Measurements from ENCODE around the gene LCE1F. TPM values are rescaled to one million over a fixed set of nuclear protein-coding genes. Genes with fewer than 3 reads are reported as not detected.

Gene LCE1F
- total RNA-seq, 5 donors from 2014 or later (not counting 1 experiment from before 2014, with no cell fraction given) = not detected

DNA sequence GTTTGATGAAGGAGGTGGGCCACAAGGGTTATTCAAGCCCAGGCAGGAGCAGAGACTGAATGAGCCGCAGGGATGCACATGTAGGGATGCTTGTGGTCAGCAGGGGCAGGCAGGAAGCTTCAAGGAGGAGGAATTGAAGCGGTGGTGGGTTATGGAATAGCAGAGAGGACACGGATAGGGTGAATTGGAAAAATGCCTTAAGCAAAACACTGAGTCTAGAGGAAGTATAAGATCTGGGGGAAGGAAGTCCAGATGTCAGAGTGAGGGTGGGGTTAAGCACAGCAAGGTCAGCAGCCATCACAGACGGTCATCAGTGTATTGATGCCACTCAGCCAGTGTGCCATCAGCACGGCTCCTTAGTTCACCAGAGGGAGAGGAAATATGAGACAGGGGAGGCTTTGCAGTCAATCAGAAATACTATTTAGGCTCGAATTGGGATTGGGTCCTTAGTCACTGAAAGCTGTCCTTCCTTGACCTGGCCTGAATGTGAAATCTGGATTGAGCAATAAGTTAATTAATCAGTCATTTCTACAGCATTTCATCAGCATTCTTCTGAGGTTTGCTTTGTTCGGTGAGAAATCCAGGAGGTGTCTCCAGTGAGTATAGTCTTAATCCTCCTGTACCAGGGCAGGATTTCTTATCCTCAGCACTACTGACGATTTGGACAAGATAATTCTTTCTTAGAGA, 6.0 kb upstream of the LCE1F start:
- Histone ChIP-seq H3K4me3 (ENCODE audit: control insufficient read depth in 1 of 2, extremely low read depth in 1 of 2, low read length in 1 of 2) (no peak overlapping the region), H3K27me3 (replicated peaks in 1 of 2; ENCODE audit: control insufficient read depth in 2 of 2, extremely low read depth in 1 of 2, insufficient read depth in 2 of 2, low read length in 1 of 2) (peaks cover 0 to 4% of the 10 kb centered on the region in 2 experiments), H3K36me3 (ENCODE audit: control insufficient read depth in 2 of 2, extremely low read depth in 1 of 2, insufficient read depth in 1 of 2, low read length in 1 of 2) (no peaks in the 10 kb centered on the region), H3K9me3 (no peaks in the 10 kb centered on the region), H3K4me1 (ENCODE audit: control insufficient read depth in 1 of 2, extremely low read depth in 1 of 2, insufficient read depth in 2 of 2, low read length in 2 of 2) (no peaks in the 10 kb centered on the region), H3K27ac (ENCODE audit: low read length) (no peak overlapping the region)
- Mint-ChIP-seq H3K4me3 (no peak overlapping the region), H3K4me1 (no peaks in the 10 kb centered on the region), H3K27me3 (peaks cover 8 to 17% of the 10 kb centered on the region in 2 donors), H3K9me3 (peaks cover 0 to 9% (median 3%) of the 10 kb centered on the region in 3 donors), H3K36me3 (no peaks in the 10 kb centered on the region), H3K27ac (no peak overlapping the region)
- DNase-seq = no peak
- ChIA-PET CTCF (interaction anchor here in 1 of 2 donors (0.6 kb wide), 1 partner anchor 659 kb away, joined by 3 read pairs; no protein-coding TSS in a partner anchor), POLR2A (no interaction called here)
- WGBS (ENCODE audit: insufficient coverage) = 56% methylated on average over 4 of the region's 8 CpGs
- ATAC-seq (replicated peaks in 1 of 4) = no peak

DNA sequence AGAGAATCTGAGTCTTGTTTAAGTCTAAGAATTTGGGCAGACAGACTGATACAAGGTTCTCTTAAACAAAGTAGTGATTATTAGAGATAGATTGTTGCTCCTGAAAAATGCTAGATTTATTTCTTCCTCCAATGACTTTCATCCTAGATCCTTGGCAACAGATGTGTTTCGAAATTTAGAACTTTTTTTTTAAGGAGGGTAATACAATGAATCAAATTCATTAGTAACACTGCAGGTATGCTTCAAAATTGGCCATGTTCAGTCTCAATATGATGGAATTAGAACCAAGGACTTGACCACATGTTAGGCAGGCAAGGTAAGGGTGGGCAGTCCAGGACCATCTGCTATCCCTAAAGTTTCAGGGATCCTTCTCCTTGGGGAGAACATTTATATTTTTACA, 4.5 kb upstream of the LCE1F start:
- no peak overlapping the region for H3K4me3 Mint-ChIP-seq
- peaks cover 0 to 6% (median 3%) of the 10 kb centered on the region in 3 donors for H3K9me3 Mint-ChIP-seq
- WGBS (ENCODE audit: insufficient coverage) = no CpG with 5 or more reads among the region's 1 CpG
- POLR2A ChIA-PET = no interaction called here
- H3K36me3 Mint-ChIP-seq = no peaks in the 10 kb centered on the region
- H3K27ac ChIP-seq (ENCODE audit: low read length) = no peak overlapping the region
- no peaks in the 10 kb centered on the region for H3K4me1 Mint-ChIP-seq
- H3K4me3 ChIP-seq (ENCODE audit: control insufficient read depth in 1 of 2, extremely low read depth in 1 of 2, low read length in 1 of 2) = no peak overlapping the region
- CTCF ChIA-PET = no interaction called here
- peaks cover 0 to 9% of the 10 kb centered on the region in 2 experiments for H3K27me3 ChIP-seq (replicated peaks in 1 of 2; ENCODE audit: control insufficient read depth in 2 of 2, extremely low read depth in 1 of 2, insufficient read depth in 2 of 2, low read length in 1 of 2)
- no peaks in the 10 kb centered on the region for H3K9me3 ChIP-seq
- H3K27ac Mint-ChIP-seq = no peak overlapping the region
- no peak for ATAC-seq (replicated peaks in 1 of 4)
- no peak for DNase-seq
- H3K36me3 ChIP-seq (ENCODE audit: control insufficient read depth in 2 of 2, extremely low read depth in 1 of 2, insufficient read depth in 1 of 2, low read length in 1 of 2) = no peaks in the 10 kb centered on the region
- no peaks in the 10 kb centered on the region for H3K4me1 ChIP-seq (ENCODE audit: control insufficient read depth in 1 of 2, extremely low read depth in 1 of 2, insufficient read depth in 2 of 2, low read length in 2 of 2)
- H3K27me3 Mint-ChIP-seq = peaks cover 10 to 25% of the 10 kb centered on the region in 2 donors

DNA sequence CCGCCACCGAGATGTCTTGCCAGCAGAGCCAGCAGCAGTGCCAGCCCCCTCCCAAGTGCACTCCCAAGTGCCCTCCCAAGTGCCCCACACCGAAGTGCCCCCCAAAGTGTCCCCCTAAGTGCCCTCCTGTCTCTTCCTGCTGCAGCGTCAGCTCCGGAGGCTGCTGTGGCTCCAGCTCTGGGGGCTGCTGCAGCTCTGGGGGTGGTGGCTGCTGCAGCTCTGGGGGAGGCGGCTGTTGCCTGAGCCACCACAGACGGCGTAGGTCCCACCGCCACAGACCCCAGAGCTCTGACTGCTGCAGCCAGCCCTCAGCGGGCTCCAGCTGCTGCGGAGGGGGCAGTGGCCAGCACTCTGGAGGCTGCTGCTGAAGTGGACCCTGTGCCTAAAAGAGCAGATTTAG, 1.4 kb downstream of the LCE1F start:
- peaks cover 0 to 5% (median 3%) of the 10 kb centered on the region in 3 donors for H3K9me3 Mint-ChIP-seq

DNA sequence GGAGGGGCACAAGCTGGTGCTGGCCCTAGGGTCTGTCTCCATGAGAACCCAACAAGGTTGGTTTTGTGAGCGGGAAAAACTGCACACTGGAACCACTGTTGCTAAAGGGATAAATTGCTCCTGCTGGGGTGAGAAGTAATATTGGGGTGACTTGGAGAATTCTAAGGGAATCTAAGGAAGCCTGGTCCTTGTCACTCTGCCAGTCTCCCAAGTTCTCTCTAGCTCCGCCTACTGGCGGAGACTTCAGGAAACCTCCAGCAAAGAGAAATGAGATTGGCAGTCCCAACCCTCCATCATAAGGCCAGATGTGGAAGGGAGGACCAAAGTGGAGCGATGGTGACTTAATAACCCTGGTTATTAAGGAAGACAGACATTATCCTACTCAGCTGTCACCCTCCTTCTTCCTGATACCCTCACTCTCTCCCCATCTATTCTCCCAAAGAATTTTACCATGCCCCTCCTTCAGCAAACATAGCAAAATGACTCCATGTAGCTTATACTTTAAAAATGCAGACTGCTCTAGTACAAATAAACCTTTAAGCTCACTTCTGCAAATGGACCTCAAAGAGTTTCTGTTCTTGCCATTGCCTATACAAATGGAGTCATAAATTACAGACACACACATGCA, 2.7 kb downstream of the LCE1F start:
- Mint-ChIP-seq H3K4me1 (no peaks in the 10 kb centered on the region), H3K27me3 (peaks cover 25 to 38% of the 10 kb centered on the region in 2 donors), H3K36me3 (no peaks in the 10 kb centered on the region), H3K9me3 (no peaks in the 10 kb centered on the region), H3K4me3 (no peak overlapping the region), H3K27ac (no peak overlapping the region)
- ATAC-seq (replicated peaks in 1 of 4) (no peak), DNase-seq (no peak)
- Histone ChIP-seq H3K4me3 (ENCODE audit: control insufficient read depth in 1 of 2, extremely low read depth in 1 of 2, low read length in 1 of 2) (no peak overlapping the region), H3K9me3 (no peaks in the 10 kb centered on the region), H3K4me1 (ENCODE audit: control insufficient read depth in 1 of 2, extremely low read depth in 1 of 2, insufficient read depth in 2 of 2, low read length in 2 of 2) (no peaks in the 10 kb centered on the region), H3K27me3 (replicated peaks in 1 of 2; ENCODE audit: control insufficient read depth in 2 of 2, extremely low read depth in 1 of 2, insufficient read depth in 2 of 2, low read length in 1 of 2) (peaks cover 0 to 24% of the 10 kb centered on the region in 2 experiments), H3K36me3 (ENCODE audit: control insufficient read depth in 2 of 2, extremely low read depth in 1 of 2, insufficient read depth in 1 of 2, low read length in 1 of 2) (no peaks in the 10 kb centered on the region), H3K27ac (ENCODE audit: low read length) (no peak overlapping the region)
- CTCF ChIA-PET = no interaction called here
- WGBS (ENCODE audit: insufficient coverage) = 50% methylated on average over 1 of the region's 4 CpGs
- POLR2A ChIA-PET = no interaction called here

More for the DNA sequence above, 1.4 kb downstream of the LCE1F start:
- no peaks in the 10 kb centered on the region for H3K36me3 ChIP-seq (ENCODE audit: control insufficient read depth in 2 of 2, extremely low read depth in 1 of 2, insufficient read depth in 1 of 2, low read length in 1 of 2)
- H3K27ac Mint-ChIP-seq = no peak overlapping the region
- H3K27me3 ChIP-seq (replicated peaks in 1 of 2; ENCODE audit: control insufficient read depth in 2 of 2, extremely low read depth in 1 of 2, insufficient read depth in 2 of 2, low read length in 1 of 2) = peaks cover 0 to 20% of the 10 kb centered on the region in 2 experiments
- ChIA-PET POLR2A (no interaction called here), CTCF (no interaction called here)
- no peak overlapping the region for H3K4me3 Mint-ChIP-seq
- H3K4me1 ChIP-seq (ENCODE audit: control insufficient read depth in 1 of 2, extremely low read depth in 1 of 2, insufficient read depth in 2 of 2, low read length in 2 of 2) = no peaks in the 10 kb centered on the region
- no peak overlapping the region for H3K27ac ChIP-seq (ENCODE audit: low read length)
- ATAC-seq (replicated peaks in 1 of 4) (no peak), DNase-seq (no peak)
- H3K4me3 ChIP-seq (ENCODE audit: control insufficient read depth in 1 of 2, extremely low read depth in 1 of 2, low read length in 1 of 2) = no peak overlapping the region
- 78% methylated on average over 9 of the region's 11 CpGs for WGBS (ENCODE audit: insufficient coverage)
- no peaks in the 10 kb centered on the region for H3K36me3 Mint-ChIP-seq
- H3K27me3 Mint-ChIP-seq = peaks cover 19 to 38% of the 10 kb centered on the region in 2 donors
- H3K4me1 Mint-ChIP-seq = no peaks in the 10 kb centered on the region
- H3K9me3 ChIP-seq = no peaks in the 10 kb centered on the region

DNA sequence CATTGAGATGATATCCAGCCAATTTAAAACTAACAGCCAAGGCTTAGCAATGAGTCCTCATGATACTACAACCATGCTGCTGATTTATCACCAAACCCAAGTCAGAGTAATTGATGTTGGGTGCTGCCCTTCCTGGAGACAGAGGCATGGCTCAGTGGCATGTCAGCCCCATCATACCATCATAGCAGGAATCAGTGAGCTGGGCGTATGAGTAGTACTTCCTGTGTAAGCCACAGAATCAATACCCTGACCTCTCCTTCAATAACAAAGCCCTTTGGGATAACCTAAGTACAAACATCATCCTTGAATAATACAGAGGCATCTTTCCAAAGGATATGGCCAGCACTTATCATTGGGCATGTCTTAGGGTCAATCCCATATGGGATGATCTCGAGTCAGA, 8.2 kb downstream of the LCE1F start:
- no peaks in the 10 kb centered on the region for H3K36me3 ChIP-seq (ENCODE audit: control insufficient read depth in 2 of 2, extremely low read depth in 1 of 2, insufficient read depth in 1 of 2, low read length in 1 of 2)
- H3K4me3 Mint-ChIP-seq = no peak overlapping the region
- H3K27me3 Mint-ChIP-seq = peaks cover 37 to 42% of the 10 kb centered on the region in 2 donors
- ATAC-seq (replicated peaks in 1 of 4) (no peak), DNase-seq (no peak)
- ChIA-PET CTCF (no interaction called here), POLR2A (no interaction called here)
- no peaks in the 10 kb centered on the region for H3K9me3 Mint-ChIP-seq
- H3K4me1 ChIP-seq (ENCODE audit: control insufficient read depth in 1 of 2, extremely low read depth in 1 of 2, insufficient read depth in 2 of 2, low read length in 2 of 2) = no peaks in the 10 kb centered on the region
- peaks cover 0 to 21% of the 10 kb centered on the region in 2 experiments for H3K27me3 ChIP-seq (replicated peaks in 1 of 2; ENCODE audit: control insufficient read depth in 2 of 2, extremely low read depth in 1 of 2, insufficient read depth in 2 of 2, low read length in 1 of 2)
- H3K4me1 Mint-ChIP-seq = no peaks in the 10 kb centered on the region
- no peak overlapping the region for H3K27ac Mint-ChIP-seq
- no peaks in the 10 kb centered on the region for H3K9me3 ChIP-seq
- 83% methylated on average over 1 of the region's 2 CpGs for WGBS (ENCODE audit: insufficient coverage)
- H3K27ac ChIP-seq (ENCODE audit: low read length) = no peak overlapping the region
- no peaks in the 10 kb centered on the region for H3K36me3 Mint-ChIP-seq
- H3K4me3 ChIP-seq (ENCODE audit: control insufficient read depth in 1 of 2, extremely low read depth in 1 of 2, low read length in 1 of 2) = no peak overlapping the region

DNA sequence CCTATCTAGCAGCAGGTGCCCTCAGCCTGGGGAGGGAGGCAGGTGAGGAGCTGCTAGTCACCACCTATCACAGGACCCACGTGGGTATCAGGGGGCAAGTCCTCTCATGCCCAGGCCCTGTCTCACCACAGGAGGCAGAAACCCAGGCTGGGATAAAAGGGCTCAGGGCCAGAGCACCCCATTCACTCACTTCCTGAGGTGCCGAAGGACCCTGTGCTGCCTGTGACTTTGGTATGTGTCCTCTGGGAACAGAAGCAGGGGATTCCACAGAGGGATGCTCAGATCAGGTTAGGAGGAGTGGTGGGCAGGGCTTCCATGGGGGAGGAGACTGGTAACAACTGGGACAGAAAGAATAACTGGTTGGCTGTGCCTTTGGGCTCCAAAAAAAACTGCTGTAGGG, 11.1 kb downstream of the LCE1F start, which contains the start of gene LCE1E:
LCE1E (plus strand) TSS at position 181 of the 400 bp plus-strand sequence. CDS start 1,043 bp downstream, outside the sequence.
- H3K9me3 ChIP-seq = no peaks in the 10 kb centered on the region
- no peak within 1 kb of the TSS for H3K27ac ChIP-seq (ENCODE audit: low read length)
- Mint-ChIP-seq H3K27me3 (peaks cover 30 to 37% of the 10 kb centered on the region in 2 donors), H3K4me3 (no peak within 1 kb of the TSS), H3K27ac (no peak within 1 kb of the TSS), H3K9me3 (no peaks in the 10 kb centered on the region), H3K36me3 (no peaks in the 10 kb centered on the region), H3K4me1 (no peaks in the 10 kb centered on the region)
- CTCF ChIA-PET = no interaction called here
- no peaks in the 10 kb centered on the region for H3K36me3 ChIP-seq (ENCODE audit: control insufficient read depth in 2 of 2, extremely low read depth in 1 of 2, insufficient read depth in 1 of 2, low read length in 1 of 2)
- peaks cover 0 to 21% of the 10 kb centered on the region in 2 experiments for H3K27me3 ChIP-seq (replicated peaks in 1 of 2; ENCODE audit: control insufficient read depth in 2 of 2, extremely low read depth in 1 of 2, insufficient read depth in 2 of 2, low read length in 1 of 2)
- DNase-seq = no peak
- H3K4me3 ChIP-seq (ENCODE audit: control insufficient read depth in 1 of 2, extremely low read depth in 1 of 2, low read length in 1 of 2) = no peak within 1 kb of the TSS
- 86% methylated on average over 1 of the region's 2 CpGs for WGBS (ENCODE audit: insufficient coverage)
- POLR2A ChIA-PET = no interaction called here
- H3K4me1 ChIP-seq (ENCODE audit: control insufficient read depth in 1 of 2, extremely low read depth in 1 of 2, insufficient read depth in 2 of 2, low read length in 2 of 2) = no peaks in the 10 kb centered on the region
- ATAC-seq (replicated peaks in 1 of 4) = no peak

All from T-cell (primary cell).